ENCODE results near the gene ABHD17C.

- TF ChIP-seq, protein P1, sequence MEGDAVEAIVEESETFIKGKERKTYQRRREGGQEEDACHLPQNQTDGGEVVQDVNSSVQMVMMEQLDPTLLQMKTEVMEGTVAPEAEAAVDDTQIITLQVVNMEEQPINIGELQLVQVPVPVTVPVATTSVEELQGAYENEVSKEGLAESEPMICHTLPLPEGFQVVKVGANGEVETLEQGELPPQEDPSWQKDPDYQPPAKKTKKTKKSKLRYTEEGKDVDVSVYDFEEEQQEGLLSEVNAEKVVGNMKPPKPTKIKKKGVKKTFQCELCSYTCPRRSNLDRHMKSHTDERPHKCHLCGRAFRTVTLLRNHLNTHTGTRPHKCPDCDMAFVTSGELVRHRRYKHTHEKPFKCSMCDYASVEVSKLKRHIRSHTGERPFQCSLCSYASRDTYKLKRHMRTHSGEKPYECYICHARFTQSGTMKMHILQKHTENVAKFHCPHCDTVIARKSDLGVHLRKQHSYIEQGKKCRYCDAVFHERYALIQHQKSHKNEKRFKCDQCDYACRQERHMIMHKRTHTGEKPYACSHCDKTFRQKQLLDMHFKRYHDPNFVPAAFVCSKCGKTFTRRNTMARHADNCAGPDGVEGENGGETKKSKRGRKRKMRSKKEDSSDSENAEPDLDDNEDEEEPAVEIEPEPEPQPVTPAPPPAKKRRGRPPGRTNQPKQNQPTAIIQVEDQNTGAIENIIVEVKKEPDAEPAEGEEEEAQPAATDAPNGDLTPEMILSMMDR (IDR thresholded peaks at IDR 0.05): no peak
- no peak for TF ChIP-seq POLR2A (IDR thresholded peaks at IDR 0.05)
These were observed 455 bp upstream of the ABHD17C start for GRCh38 chr15:80694611-80695098.
